Duodenal mucosa (tissue), 2 donors: ENCODE data around the gene IGFBP5.

Source experiments
- H3K27ac ChIP-seq: one replicate; pipeline ENCODE4 v1.7.0; 2013; ENCODE audit warnings: low read depth, low read length
- H3K27me3 ChIP-seq, 2 donors: one replicate each; pipeline ENCODE4 v1.7.0; 2013; ENCODE audit warnings: low read length in 2 of 2, control low read depth in 1 of 2; ENCODE audit not compliant: insufficient read depth in 2 of 2, control insufficient read depth in 1 of 2
- H3K36me3 ChIP-seq, 2 donors: one replicate each; pipeline ENCODE4 v1.7.0; 2013; ENCODE audit warnings: low read length in 2 of 2, control low read depth in 1 of 2; ENCODE audit not compliant: insufficient read depth in 2 of 2, control insufficient read depth in 1 of 2
- H3K4me1 ChIP-seq, 2 donors: one replicate each; pipeline ENCODE4 v1.7.0; 2013; ENCODE audit warnings: low read length in 2 of 2, control low read depth in 1 of 2; ENCODE audit not compliant: insufficient read depth in 2 of 2, control insufficient read depth in 1 of 2
- H3K4me3 ChIP-seq, 2 donors: one replicate each; pipeline ENCODE4 v1.7.0; 2013; ENCODE audit warnings: low read length in 2 of 2, low read depth in 1 of 2
- H3K9ac ChIP-seq, 2 donors: one replicate each; pipeline ENCODE4 v1.7.0; 2013; ENCODE audit warnings: low read length in 2 of 2, low read depth in 1 of 2
- H3K9me3 ChIP-seq, 2 donors: one replicate each; pipeline ENCODE4 v1.7.0; 2013; ENCODE audit warnings: low read length in 2 of 2, control low read depth in 1 of 2; ENCODE audit not compliant: control insufficient read depth in 1 of 2

IGFBP5 gene

DNA sequence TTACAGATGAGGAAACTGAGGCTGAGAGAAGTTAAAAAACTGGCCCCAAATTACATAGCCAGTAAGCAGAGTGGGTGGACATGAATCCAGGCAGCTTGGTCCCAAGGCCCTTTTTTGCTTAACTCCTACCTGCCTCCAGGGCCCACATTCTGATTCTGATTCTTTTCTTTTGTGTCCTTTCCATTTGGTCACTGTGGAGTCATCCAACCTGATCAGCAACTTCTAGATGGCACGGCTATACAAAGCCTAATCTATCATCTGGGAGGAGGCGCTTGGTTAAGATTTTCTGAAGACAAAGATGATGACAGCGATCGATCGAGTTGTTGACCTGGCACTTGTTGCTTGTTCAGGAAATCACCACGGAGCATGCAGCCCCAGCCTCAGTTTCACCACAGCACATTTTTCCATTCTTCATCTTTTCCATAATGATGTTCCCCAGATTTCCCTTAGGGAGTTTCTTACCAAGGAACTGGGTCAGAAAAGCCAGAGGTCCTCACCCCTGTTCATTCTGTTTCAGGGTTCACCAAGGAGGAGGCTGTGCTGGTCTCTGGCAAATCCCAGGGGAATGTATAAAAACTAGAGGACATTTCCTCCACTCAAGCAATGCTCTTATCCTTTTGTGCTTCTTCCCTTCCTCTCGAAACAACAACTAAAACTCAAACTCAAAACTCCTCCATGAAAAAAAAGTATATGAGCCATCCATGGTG lies 69.0 kb downstream of the IGFBP5 start:
- no peaks in the 10 kb centered on the region for H3K36me3 ChIP-seq
- peaks cover 0 to 2% of the 10 kb centered on the region in 2 donors for H3K9me3 ChIP-seq
- H3K27me3 ChIP-seq: no peaks in the 10 kb centered on the region
- H3K9ac ChIP-seq: no peak overlapping the region
- H3K4me1 ChIP-seq: no peaks in the 10 kb centered on the region
- H3K4me3 ChIP-seq: no peak overlapping the region
- H3K27ac ChIP-seq: no peak overlapping the region

DNA sequence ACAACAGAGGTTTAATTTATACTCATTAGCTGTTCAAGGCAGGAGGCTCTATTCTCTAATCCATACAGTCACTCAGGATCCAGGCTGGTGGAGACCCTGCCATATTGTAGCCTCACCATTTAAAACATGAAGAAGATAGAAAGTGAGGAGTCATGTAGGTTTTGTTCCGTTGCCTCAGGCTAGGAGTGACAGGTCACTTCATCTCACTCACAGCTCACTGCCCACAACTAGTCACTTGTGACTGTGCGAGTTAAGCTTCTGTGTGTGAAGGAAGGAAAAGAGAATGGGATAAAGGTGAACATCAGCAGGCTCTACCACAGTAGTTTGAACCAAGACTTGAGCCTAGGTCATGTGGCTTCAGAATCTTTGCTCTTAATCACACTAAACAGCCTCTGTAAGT lies 71.1 kb downstream of the IGFBP5 start:
- H3K27ac ChIP-seq: no peak overlapping the region
- H3K36me3 ChIP-seq: no peaks in the 10 kb centered on the region
- peaks cover 0 to 2% of the 10 kb centered on the region in 2 donors for H3K9me3 ChIP-seq
- no peak overlapping the region for H3K9ac ChIP-seq
- H3K4me1 ChIP-seq: no peaks in the 10 kb centered on the region
- H3K27me3 ChIP-seq: no peaks in the 10 kb centered on the region
- H3K4me3 ChIP-seq: no peak overlapping the region

DNA sequence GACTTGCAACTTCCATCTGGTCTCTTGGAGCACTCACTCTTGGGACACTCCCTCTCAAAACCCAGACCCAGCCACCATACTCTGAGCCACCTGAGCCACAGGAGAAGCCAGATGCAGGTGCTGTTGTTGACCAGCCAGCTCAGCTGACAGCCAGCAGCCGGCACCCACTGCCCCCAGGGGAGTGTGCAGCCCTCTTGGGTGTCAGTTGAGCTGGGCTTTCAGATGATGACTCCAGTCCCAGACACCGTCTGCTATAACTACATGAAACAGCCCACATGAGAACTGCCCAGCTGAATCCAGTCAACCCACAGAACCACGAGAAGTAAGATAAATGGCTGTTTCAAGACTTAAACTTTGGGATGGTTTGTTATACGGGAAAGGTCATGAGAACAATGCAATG lies 72.8 kb downstream of the IGFBP5 start:
- H3K4me3 ChIP-seq: no peak overlapping the region
- H3K27me3 ChIP-seq: no peaks in the 10 kb centered on the region
- H3K27ac ChIP-seq: no peak overlapping the region
- H3K9ac ChIP-seq: no peak overlapping the region
- no peaks in the 10 kb centered on the region for H3K4me1 ChIP-seq
- H3K36me3 ChIP-seq: no peaks in the 10 kb centered on the region
- peaks cover 0 to 2% of the 10 kb centered on the region in 2 donors for H3K9me3 ChIP-seq
